HCT116 (cell line): Measurements from ENCODE around the gene ZNF800. TPM values are rescaled to one million over a fixed set of nuclear protein-coding genes. Genes with fewer than 3 reads are reported as not detected.

Source experiments
- ATAC-seq: fragments of 200-7000 bp; cut with Tn5 transposase; 2 replicates; pipeline ENCODE4 v1.9.1; 2020; ENCODE audit warnings: mild to moderate bottlenecking, moderate library complexity
- BruUV-seq: library from RNA; stranded (reverse); fragments of 400-500 nt; replicated peaks from 2 replicates; lab custom pipeline; 2021; lab: Mats Ljungman, UMichigan
- CTCF ChIA-PET: fragments of 300-600 bp; sonication (Branson Sonifier 250); formaldehyde crosslinking; loops from one replicate; lab custom pipeline; 2021; ENCODE audit warnings: antibody characterized with exemption; lab: Charles Lee
- POLR2A ChIA-PET: fragments of 300-600, 350-600 bp; sonication (Branson Sonifier 250); formaldehyde crosslinking; loops from one replicate; lab custom pipeline; 2021; ENCODE audit warnings: antibody characterized with exemption; lab: Charles Lee
- RAD21 ChIA-PET, 2 experiments: fragments of 300-600 bp; sonication (Branson Sonifier 250); formaldehyde crosslinking; loops; one replicate each; lab custom pipeline; 2023; ENCODE audit warnings: low total read pairs in 2 of 2; ENCODE audit not compliant: uncharacterized antibody in 2 of 2, unreplicated experiment in 2 of 2, low non-redundant PET in 1 of 2; lab: Charles Lee
- DNase-seq: peaks from one replicate; pipeline ENCODE4 v3.0.0-alpha.2; 2010; ENCODE audit warnings: low read depth, low spot score
- H2AFZ ChIP-seq: fragments of 200-600 bp; shearing (Covaris generic), sonication (generic); 2 replicates; pipeline ENCODE4 v1.6.1; 2017; ENCODE audit warnings: low read depth, mixed run types, mixed read lengths, antibody characterized with exemption, low read length; ENCODE audit not compliant: poor library complexity, severe bottlenecking
- H3K27ac ChIP-seq: 2 replicates; pipeline ENCODE4 v1.5.1; 2012; ENCODE audit warnings: low read depth, low read length
- H3K27me3 ChIP-seq: fragments of 200-600 bp; sonication (generic); 2 replicates; pipeline ENCODE4 v1.6.1; 2016; ENCODE audit warnings: mixed run types, low read length, mixed read lengths; ENCODE audit not compliant: insufficient read depth
- H3K36me3 ChIP-seq, 2 experiments: fragments of 200-500 bp in 1 of 2; fragments of 200-600 bp in 1 of 2; sonication (Bioruptor generic) in 1 of 2; sonication (generic) in 1 of 2; 2 replicates each; pipeline versions ENCODE4 v1.5.1 to v1.6.1; 2014 to 2016; ENCODE audit warnings: low read length in 2 of 2, inconsistent platforms in 1 of 2, mixed read lengths in 1 of 2, mixed run types in 1 of 2; ENCODE audit not compliant: insufficient read depth in 2 of 2, control insufficient read depth in 1 of 2
- H3K4me1 ChIP-seq, 2 experiments: fragments of 200-600 bp in 1 of 2; sonication (generic) in 1 of 2; 2 replicates each; pipeline versions ENCODE4 v1.5.1 to v1.6.1; 2012 to 2017; ENCODE audit warnings: low read length in 2 of 2, inconsistent platforms in 1 of 2, mild to moderate bottlenecking in 1 of 2, mixed read lengths in 1 of 2, mixed run types in 1 of 2, moderate library complexity in 1 of 2; ENCODE audit not compliant: insufficient read depth in 2 of 2, control insufficient read depth in 1 of 2
- H3K4me2 ChIP-seq: fragments of 200-600 bp; sonication (generic); 2 replicates; pipeline ENCODE4 v1.6.1; 2017; ENCODE audit warnings: mixed run types, low read length, mixed read lengths
- H3K4me3 ChIP-seq, 2 experiments: fragments of 200-600 bp in 1 of 2; sonication (generic) in 1 of 2; replicated peaks in 1 of 2; 2 replicates each; pipeline ENCODE4 v1.5.1; 2011 to 2016; ENCODE audit warnings: low read length in 2 of 2, control low read depth in 1 of 2, low read depth in 1 of 2, mild to moderate bottlenecking in 1 of 2, mixed read lengths in 1 of 2, mixed run types in 1 of 2
- H3K79me2 ChIP-seq: fragments of 200-600 bp; sonication (generic); 2 replicates; pipeline ENCODE4 v1.6.1; 2017; ENCODE audit warnings: mild to moderate bottlenecking, mixed run types, low read length, moderate library complexity, mixed read lengths; ENCODE audit not compliant: insufficient read depth
- H3K9ac ChIP-seq: fragments of 200-600 bp; sonication (generic); 2 replicates; pipeline ENCODE4 v1.6.1; 2016; ENCODE audit warnings: low read length, mixed read lengths
- H3K9me2 ChIP-seq: fragments of 200-600 bp; sonication (generic), shearing (Covaris generic); 2 replicates; pipeline ENCODE4 v1.6.1; 2017; ENCODE audit warnings: mixed run types, mild to moderate bottlenecking, moderate library complexity; ENCODE audit not compliant: insufficient read depth
- H3K9me3 ChIP-seq, 2 experiments: fragments of 200-500 bp in 1 of 2; fragments of 200-600 bp in 1 of 2; sonication (Bioruptor generic) in 1 of 2; sonication (generic) in 1 of 2; 2 replicates each; pipeline ENCODE4 v1.6.1; 2014 to 2017; ENCODE audit warnings: low read length in 2 of 2, mixed read lengths in 2 of 2, inconsistent platforms in 1 of 2, low read depth in 1 of 2, mild to moderate bottlenecking in 1 of 2, mixed run types in 1 of 2, moderate library complexity in 1 of 2; ENCODE audit not compliant: control insufficient read depth in 1 of 2, insufficient read depth in 1 of 2
- H4K20me1 ChIP-seq: fragments of 200-600 bp; sonication (generic), shearing (Covaris generic); 2 replicates; pipeline ENCODE4 v1.6.1; 2017; ENCODE audit warnings: mixed run types, mild to moderate bottlenecking, moderate library complexity; ENCODE audit not compliant: insufficient read depth
- CBX3 ChIP-seq: IDR thresholded peaks from 2 replicates; pipeline ENCODE4 v1.6.1; 2012; ENCODE audit warnings: low read depth
- CEBPB ChIP-seq: IDR thresholded peaks from 2 replicates; pipeline ENCODE4 v1.6.1; 2012; ENCODE audit warnings: low read depth
- EGR1 ChIP-seq: IDR thresholded peaks from 2 replicates; pipeline ENCODE4 v1.6.1; 2012; ENCODE audit warnings: low read depth
- ELF1 ChIP-seq: IDR thresholded peaks from 2 replicates; pipeline ENCODE4 v1.6.1; 2012; ENCODE audit warnings: low read depth, borderline replicate concordance
- FOSL1 ChIP-seq: IDR thresholded peaks from 2 replicates; pipeline ENCODE4 v1.6.1; 2012; ENCODE audit warnings: low read depth
- POLR2A ChIP-seq: IDR thresholded peaks from 2 replicates; pipeline ENCODE4 v1.7.0; 2011; ENCODE audit warnings: borderline replicate concordance; ENCODE audit not compliant: insufficient read depth, insufficient read length; ENCODE audit errors: extremely low read depth
- SP1 ChIP-seq: IDR thresholded peaks from 2 replicates; pipeline ENCODE4 v1.6.1; 2012; ENCODE audit warnings: low read depth
- ZFX ChIP-seq: fragments of 450-650 bp; IDR thresholded peaks from 2 replicates; pipeline ENCODE4 v1.6.1; 2017
- ZNF274 ChIP-seq: fragments of 200-500 bp; sonication (Bioruptor generic); IDR thresholded peaks from 2 replicates; pipeline ENCODE4 v1.6.1; 2014; ENCODE audit warnings: mild to moderate bottlenecking, low read depth, low read length, inconsistent platforms
- intact Hi-C: fragments of 100-400 bp; cut with micrococcal nuclease; formaldehyde crosslinking; loops from 2 replicates; pipeline ENCODE4 v1.10.0; 2022
- total RNA-seq: library from RNA; stranded (reverse); gene quantifications from one replicate; pipeline ENCODE4 v1.2.1, GENCODE V29; 2021; ENCODE audit not compliant: unreplicated experiment
- TF ChIP-seq, protein P1 (sequence below), 3 experiments: fragments of 200-600 bp in 1 of 3; sonication (generic) in 1 of 3; IDR thresholded peaks in 2 of 3; conservative IDR thresholded peaks in 1 of 3; 2 replicates each; pipeline ENCODE4 v1.5.1; 2012 to 2017; ENCODE audit warnings: low read depth in 2 of 3, low read length in 2 of 3, antibody characterized with exemption in 1 of 3, borderline replicate concordance in 1 of 3, control low read depth in 1 of 3, mild to moderate bottlenecking in 1 of 3, mixed read lengths in 1 of 3, mixed run types in 1 of 3, moderate library complexity in 1 of 3; ENCODE audit not compliant: insufficient read depth in 1 of 3
- TF ChIP-seq, protein P2 (sequence below): IDR thresholded peaks from 2 replicates; pipeline ENCODE4 v1.6.1; 2012
- TF ChIP-seq, protein P3 (sequence below): IDR thresholded peaks from 2 replicates; pipeline ENCODE4 v1.6.1; 2012; ENCODE audit warnings: low read depth

The ZNF800 gene
- total RNA-seq, 1 experiment from 2014 or later, result 30.9 TPM

DNA sequence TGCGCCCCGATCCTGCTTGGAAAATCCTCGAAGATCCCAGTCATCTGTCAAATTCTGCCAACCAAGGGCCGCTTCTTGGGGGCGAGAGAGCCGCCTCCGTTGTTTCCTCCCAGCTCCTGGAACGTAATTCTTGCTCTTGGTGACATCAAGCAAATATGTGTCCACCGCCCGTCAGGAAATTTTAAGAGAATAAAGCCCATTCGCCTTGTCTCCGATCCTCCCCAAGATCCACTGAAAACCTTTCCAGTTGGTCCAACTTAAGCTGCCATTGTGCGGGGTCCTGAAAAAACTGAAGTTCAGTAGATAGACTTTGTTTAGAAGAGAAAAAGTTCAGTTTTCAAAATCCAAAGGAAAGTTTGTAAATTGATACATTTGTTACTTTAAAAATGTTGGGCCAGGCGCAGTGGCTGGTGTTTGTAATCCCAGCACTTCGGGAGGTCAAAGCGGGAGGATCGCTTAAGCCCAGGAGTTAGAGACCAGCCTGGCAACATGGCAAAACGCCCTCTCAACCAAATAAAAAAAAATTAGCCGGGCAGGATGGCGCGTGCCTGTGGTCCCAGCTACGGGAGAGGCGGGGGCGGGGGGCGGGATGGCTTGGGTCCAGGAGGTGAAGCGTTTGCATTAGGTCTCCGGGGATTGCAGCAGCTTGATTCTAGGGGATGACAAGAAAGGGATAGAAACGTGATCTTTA is 1.0 kb upstream of the ZNF800 start:
- Histone ChIP-seq H2AFZ (no peak overlapping the region), H3K79me2 (peaks cover 39% of the 10 kb centered on the region), H3K4me2 (peak overlapping the region; percentile 96), H3K36me3 (peaks cover 2 to 12% of the 10 kb centered on the region in 2 experiments), H3K9ac (peak overlapping the region; percentile 90), H3K27me3 (no peaks in the 10 kb centered on the region), H3K9me3 (no peaks in the 10 kb centered on the region), H3K4me3 (peak overlapping the region; percentile 78 to 82), H3K27ac (no peak overlapping the region), H3K9me2 (no peaks in the 10 kb centered on the region), H3K4me1 (peaks cover 4 to 13% of the 10 kb centered on the region in 2 experiments; a peak in 3 of 4 replicates)
- POLR2A ChIA-PET, result interaction anchor here (0.8 kb wide), 1 partner anchor 679 kb away, joined by 3 read pairs; no protein-coding TSS in a partner anchor
- no TSS peak for BruUV-seq
- intact Hi-C loops, result loop anchor here (5.0 kb wide), 1 partner anchor 194 kb away; the partner anchor contains the start of genes ARF5 and GCC1
- ATAC-seq (no peak), DNase-seq (no peak)
- TF ChIP-seq, protein P1, sequence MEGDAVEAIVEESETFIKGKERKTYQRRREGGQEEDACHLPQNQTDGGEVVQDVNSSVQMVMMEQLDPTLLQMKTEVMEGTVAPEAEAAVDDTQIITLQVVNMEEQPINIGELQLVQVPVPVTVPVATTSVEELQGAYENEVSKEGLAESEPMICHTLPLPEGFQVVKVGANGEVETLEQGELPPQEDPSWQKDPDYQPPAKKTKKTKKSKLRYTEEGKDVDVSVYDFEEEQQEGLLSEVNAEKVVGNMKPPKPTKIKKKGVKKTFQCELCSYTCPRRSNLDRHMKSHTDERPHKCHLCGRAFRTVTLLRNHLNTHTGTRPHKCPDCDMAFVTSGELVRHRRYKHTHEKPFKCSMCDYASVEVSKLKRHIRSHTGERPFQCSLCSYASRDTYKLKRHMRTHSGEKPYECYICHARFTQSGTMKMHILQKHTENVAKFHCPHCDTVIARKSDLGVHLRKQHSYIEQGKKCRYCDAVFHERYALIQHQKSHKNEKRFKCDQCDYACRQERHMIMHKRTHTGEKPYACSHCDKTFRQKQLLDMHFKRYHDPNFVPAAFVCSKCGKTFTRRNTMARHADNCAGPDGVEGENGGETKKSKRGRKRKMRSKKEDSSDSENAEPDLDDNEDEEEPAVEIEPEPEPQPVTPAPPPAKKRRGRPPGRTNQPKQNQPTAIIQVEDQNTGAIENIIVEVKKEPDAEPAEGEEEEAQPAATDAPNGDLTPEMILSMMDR (IDR thresholded peaks at IDR 0.05 in 2 of 3, conservative IDR thresholded peaks at IDR 0.05 in 1 of 3; ENCODE audit: borderline replicate concordance in 1 of 3, insufficient read depth in 1 of 3, low read depth in 2 of 3, low read length in 2 of 3), result no peak
- TF ChIP-seq, protein P2, sequence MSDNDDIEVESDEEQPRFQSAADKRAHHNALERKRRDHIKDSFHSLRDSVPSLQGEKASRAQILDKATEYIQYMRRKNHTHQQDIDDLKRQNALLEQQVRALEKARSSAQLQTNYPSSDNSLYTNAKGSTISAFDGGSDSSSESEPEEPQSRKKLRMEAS, result no peak
- TF ChIP-seq CEBPB (no peak), ZNF274 (no peak)
- TF ChIP-seq, all 23 proteins: peak for 0
- CTCF ChIA-PET, result no interaction called here
- RAD21 ChIA-PET, result no interaction called here
- no peaks in the 10 kb centered on the region for H4K20me1 ChIP-seq

DNA sequence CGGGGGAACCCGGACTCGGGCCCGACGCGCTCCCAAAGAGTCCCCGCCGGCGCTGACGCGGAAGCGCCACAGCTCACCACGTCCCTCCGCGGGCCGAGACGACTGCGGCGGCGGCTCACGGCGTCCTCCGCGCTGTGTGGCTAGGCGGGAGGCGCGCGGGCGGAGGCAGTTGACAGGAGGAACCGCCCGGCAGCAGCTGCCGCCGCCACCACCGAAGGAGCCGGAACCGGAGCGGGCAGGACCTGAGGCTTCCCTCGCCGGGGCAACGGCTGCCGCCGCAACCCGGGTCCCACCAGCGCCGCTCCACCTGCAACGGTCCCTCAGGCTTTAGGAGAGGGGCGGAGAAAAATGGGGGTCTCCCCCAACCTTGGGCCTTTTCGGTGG is 334 bp downstream of the ZNF800 start:
- H2AFZ ChIP-seq, result no peak overlapping the region
- CTCF ChIA-PET, result no interaction called here

More for the DNA sequence above, 334 bp downstream of the ZNF800 start:
- H3K4me2 ChIP-seq, result peak overlapping the region; percentile 96
- H3K27me3 ChIP-seq, result no peaks in the 10 kb centered on the region
- ATAC-seq, result peak; percentile 67
- ChIA-PET POLR2A (interaction anchor here (1.0 kb wide), 1 partner anchor 9 kb away, joined by 6 read pairs; no protein-coding TSS in a partner anchor), RAD21 (no interaction called here)
- H3K9me3 ChIP-seq, result no peaks in the 10 kb centered on the region
- no peaks in the 10 kb centered on the region for H4K20me1 ChIP-seq
- no peaks in the 10 kb centered on the region for H3K9me2 ChIP-seq
- H3K9ac ChIP-seq, result peak overlapping the region; percentile 90
- no peak for TF ChIP-seq EGR1
- no peak for TF ChIP-seq ELF1
- no peak for TF ChIP-seq POLR2A
- TF ChIP-seq FOSL1, result no peak
- peak; percentile 11; the same call in 1 of the 2 replicates for TF ChIP-seq CBX3
- TF ChIP-seq, protein P2, result peak; percentile 17; the same call in 1 of the 2 replicates
- TF ChIP-seq SP1, result 0 out of 2 replicates have a peak, but pooled peaks have one; percentile 27
- TF ChIP-seq, protein P3, sequence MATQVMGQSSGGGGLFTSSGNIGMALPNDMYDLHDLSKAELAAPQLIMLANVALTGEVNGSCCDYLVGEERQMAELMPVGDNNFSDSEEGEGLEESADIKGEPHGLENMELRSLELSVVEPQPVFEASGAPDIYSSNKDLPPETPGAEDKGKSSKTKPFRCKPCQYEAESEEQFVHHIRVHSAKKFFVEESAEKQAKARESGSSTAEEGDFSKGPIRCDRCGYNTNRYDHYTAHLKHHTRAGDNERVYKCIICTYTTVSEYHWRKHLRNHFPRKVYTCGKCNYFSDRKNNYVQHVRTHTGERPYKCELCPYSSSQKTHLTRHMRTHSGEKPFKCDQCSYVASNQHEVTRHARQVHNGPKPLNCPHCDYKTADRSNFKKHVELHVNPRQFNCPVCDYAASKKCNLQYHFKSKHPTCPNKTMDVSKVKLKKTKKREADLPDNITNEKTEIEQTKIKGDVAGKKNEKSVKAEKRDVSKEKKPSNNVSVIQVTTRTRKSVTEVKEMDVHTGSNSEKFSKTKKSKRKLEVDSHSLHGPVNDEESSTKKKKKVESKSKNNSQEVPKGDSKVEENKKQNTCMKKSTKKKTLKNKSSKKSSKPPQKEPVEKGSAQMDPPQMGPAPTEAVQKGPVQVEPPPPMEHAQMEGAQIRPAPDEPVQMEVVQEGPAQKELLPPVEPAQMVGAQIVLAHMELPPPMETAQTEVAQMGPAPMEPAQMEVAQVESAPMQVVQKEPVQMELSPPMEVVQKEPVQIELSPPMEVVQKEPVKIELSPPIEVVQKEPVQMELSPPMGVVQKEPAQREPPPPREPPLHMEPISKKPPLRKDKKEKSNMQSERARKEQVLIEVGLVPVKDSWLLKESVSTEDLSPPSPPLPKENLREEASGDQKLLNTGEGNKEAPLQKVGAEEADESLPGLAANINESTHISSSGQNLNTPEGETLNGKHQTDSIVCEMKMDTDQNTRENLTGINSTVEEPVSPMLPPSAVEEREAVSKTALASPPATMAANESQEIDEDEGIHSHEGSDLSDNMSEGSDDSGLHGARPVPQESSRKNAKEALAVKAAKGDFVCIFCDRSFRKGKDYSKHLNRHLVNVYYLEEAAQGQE, result no peak
- TF ChIP-seq ZFX, result no peak; the same call in 1 of the 2 replicates
- TF ChIP-seq, all 23 proteins: peak for 3
- DNase-seq, result no peak
- Histone ChIP-seq H3K36me3 (peaks cover 7 to 15% of the 10 kb centered on the region in 2 experiments), H3K4me3 (peak overlapping the region; percentile 78 to 82), H3K27ac (peak overlapping the region; percentile 57), H3K4me1 (peaks cover 4 to 13% of the 10 kb centered on the region in 2 experiments; a peak in 3 of 4 replicates), H3K79me2 (peaks cover 52% of the 10 kb centered on the region)
- no TSS peak for BruUV-seq
- intact Hi-C loops, result loop anchor here (5.0 kb wide), 1 partner anchor 195 kb away; the partner anchor contains the start of genes ARF5 and GCC1
